EH (cell line): Measurements from ENCODE around the gene HPS1.
A peak's percentile ranks its signal among the peaks of the same experiment; 100 is the strongest.

Source experiments
- DNase-seq: peaks from one replicate; pipeline ENCODE4 v3.0.0-alpha.2; 2015; ENCODE audit warnings: low read depth

The HPS1 gene

DNA sequence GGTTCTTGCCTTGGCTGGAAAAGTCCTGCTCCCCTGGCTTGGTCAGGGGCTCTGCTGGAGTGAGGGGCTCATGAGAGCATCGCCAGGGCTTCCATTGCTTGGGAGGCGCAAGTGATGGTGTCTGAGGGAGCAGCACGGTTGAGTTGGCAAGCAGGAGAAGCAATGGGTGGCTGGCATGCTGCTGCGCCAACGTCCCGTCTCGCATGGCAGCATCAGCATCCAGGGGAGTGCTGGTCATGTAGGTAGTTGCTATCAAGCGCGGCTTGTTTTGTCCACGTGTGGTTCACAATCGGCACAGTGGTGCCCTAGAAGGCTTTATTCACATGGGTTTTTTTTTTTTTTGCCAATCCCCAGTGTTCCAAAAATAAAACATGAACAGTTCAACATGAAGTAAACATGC lies 35.6 kb downstream of the HPS1 start:
- no peak for DNase-seq

DNA sequence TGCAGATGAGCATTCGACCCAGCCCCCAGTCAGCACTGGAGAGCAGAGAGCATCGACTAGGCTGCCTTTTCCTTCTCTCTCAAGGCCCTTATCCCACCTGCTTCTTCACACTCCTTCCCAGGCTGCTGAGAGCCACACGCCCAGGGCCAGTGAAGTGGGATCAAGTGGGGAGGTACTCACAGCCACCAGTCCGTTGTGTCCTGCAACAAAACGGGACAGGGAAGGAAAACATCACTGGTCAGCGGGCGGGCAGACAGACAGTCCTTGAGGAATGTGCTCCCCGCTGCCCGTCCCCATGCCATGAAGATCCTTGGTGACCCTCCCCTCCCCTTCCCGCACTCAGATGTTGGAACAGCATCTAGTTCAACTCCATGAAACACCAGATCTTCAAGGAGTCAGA lies 36.0 kb downstream of the HPS1 start:
- DNase-seq = no peak

DNA sequence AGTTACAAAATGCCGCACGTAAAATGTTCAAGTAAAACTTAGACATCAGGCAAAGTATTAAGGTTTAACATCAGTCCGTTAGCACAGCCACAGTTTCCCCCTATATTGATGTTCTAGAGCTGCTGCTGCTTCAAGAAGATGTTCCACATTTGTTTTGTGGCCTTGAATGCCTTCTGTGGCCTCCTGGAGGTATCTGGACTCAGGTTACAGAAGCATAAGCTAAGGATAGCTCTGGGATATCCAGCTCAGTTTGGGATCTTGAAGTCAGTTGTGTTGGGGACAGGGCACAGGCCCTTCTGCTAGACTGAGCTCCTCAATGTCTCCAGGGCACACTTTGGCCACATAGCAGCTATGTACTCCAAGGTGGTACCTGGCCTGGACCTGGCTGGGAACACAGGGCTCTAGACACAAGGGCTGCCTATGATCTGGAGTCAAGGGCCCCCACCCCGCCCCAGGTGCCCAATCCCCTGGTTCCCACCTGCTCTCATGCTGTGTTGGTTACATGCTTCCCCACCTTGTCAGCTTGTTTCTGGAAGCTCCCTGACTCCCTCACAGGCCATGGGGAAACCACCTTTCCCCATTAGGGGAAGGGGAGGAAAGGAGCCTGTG lies 36.5 kb downstream of the HPS1 start:
- no peak for DNase-seq

DNA sequence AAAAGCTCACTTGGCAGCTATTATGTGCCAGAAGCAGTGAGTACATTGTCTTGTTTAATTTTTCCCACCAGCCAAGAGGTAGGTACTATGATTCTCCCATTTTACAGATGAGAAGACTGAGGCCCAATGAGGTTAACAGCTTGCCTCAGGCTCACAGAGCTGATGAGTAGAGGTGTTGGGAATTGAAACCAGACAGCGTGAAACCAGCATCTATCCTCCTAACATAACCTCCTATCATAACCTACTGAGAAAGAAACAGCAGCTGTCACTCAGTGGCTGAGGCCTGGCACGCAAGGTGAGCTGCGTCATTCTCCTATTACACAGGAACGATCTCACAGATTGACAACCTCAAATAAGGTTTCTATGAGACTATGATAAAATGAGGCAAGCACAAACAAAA lies 37.9 kb downstream of the HPS1 start:
- no peak for DNase-seq

DNA sequence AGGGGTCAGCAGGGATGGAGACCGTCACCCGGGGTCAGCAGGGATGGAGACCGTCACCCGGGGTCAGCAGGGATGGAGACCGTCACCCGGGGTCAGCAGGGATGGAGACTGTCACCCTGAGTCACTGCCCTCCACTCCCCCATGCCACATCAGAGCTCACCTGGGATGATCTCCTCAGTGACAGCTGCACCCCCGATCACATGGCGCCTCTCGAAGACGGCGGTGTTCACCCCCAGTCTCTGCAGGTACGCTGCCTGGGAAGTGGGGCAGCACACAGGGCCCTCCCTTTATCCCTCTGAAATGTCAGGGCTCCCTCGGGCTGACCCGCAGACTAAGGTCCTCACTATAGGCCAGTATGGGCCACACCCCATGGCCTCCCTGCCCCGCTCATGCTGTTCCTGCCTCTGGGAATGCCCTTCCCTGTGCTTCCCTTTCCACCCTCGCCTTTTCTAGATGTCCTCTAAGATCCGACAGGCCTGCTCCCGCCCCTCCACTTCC lies 38.9 kb downstream of the HPS1 start:
- DNase-seq = no peak

DNA sequence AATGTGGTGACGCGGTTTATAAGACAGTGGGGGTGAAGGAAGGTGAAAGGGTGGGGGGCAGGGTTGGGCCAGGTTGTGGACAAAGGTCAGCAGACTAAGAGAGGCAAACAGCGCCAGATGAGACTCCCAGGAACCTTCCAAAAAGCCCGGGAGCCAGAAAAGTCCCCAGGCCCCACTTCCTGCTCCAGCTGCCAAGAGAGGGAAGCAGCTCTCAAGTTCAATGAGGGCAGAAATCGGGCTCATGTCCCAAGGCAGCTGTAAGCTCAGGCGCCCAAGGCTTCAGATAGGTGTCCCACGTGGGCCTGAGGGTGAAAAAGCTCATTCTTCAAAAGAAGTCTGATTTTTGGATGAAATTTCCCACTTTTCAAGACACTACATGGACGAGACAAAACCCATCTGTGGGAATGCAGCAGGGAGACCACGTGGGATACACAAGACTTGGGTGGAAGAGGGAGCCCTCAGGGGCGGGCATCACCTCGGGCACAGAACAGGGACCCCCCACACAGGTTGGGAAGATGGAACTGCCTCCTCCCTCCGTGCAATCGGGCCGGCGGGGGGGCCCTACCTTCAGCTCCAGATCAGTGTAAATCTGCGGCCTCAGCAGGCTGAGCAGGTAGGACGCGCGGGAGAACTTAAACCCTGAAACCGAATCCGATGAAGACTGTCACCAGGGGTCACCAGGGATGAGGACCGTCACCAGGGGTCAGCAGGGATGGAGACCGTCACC lies 39.6 kb downstream of the HPS1 start:
- no peak for DNase-seq

DNA sequence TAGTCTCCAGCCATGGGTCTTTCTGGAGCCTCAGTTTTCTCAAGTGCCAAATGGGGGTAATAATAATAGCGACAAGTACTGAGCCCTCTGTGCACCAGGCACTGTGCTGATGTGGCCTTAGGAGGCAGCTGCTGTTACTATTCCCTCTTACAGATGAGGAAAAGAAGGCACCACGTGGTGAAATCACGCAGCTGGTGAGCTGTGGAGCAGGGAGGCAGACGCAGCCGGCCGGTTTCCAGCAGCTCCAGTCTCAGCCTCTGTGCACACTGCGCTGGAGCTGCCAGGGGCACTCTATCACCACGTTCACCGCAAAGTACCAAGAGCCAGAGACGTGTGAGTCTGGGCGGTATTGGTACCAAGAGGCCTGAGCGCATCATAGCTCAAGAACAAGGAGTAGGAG lies 41.3 kb downstream of the HPS1 start:
- no peak for DNase-seq

DNA sequence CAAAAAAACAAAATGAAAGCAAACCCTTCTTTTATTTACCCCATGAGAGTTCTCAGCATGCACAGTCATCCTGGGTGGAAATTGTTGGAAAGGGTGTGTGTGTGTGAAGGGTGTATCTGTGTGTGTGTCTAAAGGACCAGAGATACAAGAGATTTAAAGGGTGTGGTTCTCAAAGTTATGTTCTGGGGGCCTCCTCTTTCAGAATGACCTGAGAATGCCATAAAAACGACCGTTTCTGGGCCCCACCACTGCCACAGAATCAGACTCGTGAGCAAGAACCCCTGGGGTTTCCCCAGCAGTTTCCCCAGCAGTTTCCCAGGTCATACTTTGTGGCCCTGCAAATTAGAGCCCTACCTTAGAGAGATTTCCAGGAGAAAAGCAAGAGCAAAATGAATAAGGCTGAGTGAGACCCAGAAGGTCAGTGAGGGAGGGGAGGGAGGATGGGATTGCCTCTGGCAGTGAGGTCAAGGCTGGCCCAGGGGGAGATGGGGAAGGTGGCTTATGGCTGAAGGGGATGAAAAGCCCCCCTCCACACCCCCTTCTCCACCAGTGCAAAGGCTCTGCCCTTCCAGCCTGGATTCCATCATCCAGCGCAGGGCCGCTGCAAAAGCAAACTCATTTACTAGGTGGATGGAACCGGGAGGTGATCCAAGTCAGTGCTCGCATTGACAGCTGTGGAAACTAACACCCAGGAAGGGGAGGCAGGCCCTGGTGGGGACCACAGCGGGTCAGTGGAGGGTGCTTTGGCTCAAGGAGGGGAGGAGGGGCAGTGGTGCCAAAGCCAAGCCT lies 42.0 kb downstream of the HPS1 start:
- DNase-seq = peak; percentile 70

DNA sequence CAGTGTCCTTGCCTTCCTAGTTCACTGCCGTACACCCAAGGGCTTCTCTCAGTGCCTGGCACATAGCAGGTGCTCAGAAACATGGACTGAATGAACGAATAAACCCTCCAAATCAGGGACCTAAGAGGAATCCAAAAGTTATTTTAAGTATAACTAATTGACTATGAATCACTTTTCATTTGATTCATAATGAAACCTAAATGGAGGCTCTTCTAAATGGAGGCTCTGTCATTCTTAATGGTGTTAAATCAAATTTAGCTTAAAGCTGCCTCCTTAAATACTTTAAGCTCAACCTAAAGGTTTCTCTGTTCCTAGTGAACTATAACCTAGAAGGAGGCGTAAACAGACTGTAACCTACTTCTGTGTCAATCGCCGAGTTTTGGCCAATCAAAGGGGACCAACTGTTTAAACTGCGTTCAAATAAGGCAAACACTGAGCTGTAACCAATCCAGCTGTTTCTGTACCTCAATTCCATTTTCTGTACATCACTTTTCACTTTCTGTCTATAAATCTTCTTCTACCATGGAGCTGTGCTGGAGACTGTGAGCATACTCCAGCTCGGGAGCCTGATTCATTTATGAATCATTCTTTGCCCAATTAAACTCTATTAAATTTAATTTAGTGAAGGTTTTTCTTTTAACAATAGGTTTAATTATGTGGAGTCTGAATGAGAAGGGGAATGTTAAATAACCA lies 42.8 kb downstream of the HPS1 start:
- DNase-seq = peak; percentile 67

DNA sequence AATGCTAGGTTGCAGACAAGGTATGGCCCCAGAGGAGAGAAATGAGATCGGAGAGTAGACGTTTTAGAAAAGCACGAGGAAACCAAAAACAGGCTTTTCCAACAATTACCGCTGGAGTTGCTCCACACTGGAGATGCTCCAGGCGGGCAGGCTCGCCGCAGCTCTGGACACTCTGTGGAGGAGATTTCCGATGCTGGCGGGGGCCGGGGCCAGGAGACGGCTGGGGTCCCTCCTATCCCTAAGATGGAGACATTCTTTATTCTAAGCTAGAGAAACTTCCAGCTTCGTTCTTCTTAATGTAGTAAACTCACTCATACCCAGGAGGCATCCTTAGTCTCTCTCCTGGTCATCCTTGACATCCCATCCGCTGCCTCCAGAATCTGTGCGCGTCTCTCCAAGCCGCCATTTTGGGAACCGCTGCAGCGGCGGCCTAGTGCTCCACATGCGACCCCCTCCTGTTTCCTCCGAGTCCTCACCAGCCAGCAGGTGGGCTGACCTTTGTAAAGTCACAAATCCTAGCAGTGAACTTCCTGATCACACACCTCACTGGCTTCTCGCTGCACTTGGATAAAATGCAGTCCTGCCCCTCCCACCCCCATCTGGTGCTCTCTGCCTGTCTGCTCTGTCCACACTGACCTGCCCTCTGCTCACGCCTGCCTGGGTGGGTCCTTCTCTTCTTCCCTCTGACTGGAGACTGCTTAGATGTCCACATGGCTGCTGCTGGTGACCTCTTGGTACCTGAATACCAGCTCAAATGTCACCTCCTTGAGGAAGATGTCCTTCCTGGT lies 43.6 kb downstream of the HPS1 start:
- DNase-seq = no peak

DNA sequence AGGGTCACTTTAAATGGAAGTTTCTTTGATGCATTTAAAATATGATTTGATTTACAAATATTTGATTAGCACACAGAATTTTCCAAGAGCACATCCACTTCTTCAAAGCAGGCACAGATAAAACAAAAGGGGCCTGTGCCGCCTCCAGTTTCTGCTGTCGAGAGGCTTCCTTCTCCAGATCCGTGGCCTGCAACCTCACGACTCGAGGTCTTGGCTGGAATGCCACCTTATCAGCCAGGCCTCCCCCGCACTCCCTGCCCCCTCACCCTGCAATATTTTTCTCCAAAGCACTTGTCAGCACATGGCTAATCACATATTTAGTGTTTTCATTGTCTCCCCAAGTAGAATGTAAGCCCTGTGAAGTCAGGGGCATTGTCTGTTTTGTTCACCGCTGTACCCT lies 44.3 kb downstream of the HPS1 start:
- no peak for DNase-seq

DNA sequence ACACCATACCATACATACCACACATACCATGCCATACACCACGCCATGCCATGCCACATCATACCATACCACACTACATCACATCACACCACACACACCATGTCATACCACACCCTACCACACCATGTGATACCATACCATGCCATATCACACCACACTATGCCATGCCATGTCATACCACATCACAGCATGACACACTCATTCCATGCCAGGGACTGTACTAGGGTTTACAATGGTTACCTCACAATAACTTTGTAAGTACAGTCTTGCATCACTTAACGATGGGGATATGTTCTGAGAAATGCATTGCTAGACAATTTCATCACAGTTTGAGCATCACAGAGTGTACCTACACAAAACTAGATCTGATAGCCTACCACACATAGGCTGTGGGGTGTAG lies 46.3 kb downstream of the HPS1 start:
- no peak for DNase-seq

DNA sequence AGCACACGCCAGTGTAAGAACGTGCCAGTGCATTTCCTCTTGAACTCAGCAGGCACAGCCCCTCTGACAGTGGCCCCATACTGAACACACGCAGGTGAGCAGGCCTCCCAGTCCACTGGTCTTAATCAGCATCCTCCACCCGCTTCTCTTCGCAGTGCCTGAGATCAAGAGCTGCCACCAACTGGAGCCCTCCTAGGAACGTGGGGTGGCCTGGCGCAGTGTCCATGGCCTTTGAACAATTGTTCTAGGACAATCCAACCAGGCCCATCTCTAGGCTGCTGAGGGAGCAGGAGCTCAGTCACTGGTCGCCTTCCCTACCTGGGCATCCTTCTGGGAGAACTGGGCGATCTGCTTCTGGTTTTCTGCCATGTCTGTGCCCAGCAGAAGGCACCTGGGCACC lies 47.0 kb downstream of the HPS1 start:
- no peak for DNase-seq

DNA sequence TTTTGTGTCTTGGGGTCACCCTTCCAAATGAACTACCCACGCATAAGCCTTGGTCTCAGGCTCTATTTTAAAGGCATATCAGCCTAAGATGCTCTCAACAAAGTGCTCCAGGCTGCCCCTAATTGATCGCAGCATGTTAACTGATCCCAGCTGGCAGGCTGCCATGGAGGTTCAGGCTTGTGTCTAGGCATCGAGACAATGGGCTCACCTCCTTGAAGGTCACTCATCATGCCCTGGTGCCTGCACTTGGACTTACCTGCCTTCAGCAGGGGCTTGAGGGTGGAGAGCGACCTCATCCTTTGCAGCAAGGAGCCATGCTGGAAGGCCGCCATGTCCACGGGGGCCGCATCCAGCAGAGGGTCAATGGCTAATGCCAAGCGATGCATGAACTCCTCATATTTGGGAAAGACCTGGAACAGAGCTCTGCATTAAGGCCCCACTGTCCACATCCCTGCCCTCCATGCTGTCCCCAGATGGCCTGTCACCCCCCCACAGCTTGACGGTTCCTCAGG lies 49.6 kb downstream of the HPS1 start:
- no peak for DNase-seq

DNA sequence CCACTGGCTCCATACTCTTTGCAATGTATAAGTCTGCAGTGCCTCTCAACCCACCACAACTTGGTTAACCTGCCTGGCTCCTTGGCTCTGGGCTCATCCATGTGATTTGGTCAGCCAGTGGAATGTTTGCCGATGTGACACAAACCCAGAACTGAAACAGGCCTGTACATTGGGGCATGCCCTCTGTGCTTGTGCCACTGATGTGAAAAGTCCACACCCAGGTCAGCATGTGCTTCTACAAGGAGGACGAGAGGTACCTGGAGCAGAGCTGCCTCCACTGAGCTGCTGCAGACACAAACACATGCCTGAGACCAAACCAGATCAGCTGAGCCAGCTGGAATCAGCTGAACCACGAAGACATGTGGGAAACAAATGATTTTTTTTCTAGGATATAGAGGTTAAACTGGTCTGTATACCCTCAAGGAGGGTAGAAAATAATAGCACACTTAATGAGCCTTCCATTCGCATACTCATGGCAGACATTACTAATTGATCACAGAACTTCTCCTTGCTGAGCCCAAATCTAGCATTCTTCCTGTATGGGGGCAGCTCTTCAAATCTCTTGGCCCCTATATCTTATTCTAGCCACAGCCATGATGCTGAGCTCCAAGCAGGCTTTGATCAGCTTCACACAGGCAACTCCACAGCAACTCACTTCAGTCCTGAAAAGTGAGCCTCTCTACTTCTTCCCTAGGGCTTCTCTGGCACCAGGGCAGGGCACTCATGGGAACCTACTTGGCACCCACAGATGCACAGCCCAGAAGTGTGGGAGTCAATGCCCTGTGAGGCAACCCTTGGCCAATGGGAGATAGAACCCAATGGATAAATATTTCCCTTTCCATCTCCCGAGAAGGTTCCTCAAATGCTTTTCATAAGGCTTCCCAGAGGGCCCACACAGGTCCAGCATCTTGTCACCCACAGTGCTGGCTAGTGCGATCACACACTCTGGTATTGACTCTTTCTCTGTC lies 50.4 kb downstream of the HPS1 start:
- DNase-seq = no peak

DNA sequence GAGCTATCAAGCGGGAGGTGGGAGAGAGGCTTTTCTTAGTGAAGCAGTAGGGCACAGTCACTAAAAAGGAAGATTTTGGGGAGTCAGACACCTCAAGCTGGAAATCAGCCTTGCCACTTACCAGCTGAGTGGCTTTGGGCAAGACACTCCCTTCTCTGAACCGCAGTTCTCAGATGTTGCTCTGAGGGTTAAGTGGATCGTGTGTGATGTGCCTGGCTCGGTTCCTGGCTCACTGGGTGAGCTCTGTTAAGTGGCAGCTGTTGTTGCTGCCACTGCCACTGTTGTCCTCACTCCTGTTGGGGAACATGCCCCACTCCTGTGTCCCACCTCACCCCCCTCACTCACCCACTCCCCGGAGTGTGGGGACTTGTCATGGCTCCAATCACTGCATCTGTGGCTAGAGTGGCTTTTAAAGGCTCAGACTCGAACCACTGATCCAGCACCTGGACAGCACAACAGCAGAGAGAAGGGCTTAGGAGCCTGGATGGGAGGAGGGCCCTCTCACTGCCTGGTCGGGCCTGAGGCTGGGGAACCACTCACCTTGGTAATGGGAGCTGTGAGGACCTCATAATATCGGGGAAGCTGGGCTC lies 51.8 kb downstream of the HPS1 start:
- no peak for DNase-seq

DNA sequence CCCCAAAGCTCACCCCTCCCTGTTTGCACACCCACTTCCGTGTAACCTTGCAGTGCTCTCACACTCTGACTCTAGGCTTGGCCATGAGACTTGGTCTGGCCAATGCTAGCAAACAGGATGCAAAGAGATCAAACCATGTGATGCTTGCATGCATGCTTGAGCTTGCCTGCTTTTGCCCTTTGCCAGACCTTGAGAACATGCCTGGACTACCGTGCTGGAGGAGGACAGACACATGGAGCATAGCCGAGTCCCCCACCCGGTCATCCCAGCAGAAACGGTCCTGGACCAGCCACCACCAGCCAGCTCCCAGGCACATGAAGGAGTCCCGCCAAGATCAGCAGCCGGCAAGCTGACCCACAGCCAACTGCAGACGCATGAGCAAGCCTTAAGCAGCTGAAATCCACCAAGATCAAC lies 55.1 kb downstream of the HPS1 start:
- DNase-seq = no peak

DNA sequence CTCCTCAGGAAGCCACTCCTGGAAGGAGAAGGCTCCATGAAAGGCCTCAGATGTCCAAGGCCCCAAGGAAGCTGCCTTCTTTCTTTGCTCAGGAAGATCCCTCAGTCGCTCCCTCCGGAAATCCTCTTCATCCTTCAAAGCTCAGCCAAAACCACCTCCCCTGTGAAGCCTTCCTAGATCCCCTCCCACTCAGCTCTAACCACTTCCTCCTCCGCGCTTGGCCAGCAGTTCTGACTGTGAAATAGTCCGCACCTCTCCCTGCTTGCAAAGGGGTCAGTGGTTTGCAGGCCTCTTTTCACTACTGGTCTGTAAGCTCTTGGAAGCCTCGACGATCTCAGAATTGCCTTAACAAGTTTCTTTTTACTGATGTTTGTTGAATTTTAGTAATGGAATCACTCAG lies 55.7 kb downstream of the HPS1 start:
- no peak for DNase-seq

DNA sequence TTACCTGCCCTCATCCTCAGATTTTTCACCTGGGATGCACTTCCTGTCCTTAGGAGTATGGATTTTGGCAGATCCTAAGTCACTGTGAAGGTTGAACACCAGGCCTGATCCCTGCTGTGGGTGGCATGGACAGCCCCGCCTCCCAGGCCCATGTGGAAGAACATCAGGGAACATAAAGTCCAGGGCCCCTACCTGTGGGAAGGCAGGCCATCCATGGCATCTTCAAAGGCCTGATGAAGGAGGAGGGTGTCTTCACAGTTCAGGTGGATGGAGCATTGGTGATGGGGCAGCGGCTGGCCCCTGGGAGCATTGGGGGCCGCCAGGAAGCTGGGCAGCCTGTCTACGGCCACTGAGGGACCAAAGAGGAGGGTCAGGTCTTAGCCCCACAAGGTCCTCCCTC lies 56.3 kb downstream of the HPS1 start:
- DNase-seq = no peak

DNA sequence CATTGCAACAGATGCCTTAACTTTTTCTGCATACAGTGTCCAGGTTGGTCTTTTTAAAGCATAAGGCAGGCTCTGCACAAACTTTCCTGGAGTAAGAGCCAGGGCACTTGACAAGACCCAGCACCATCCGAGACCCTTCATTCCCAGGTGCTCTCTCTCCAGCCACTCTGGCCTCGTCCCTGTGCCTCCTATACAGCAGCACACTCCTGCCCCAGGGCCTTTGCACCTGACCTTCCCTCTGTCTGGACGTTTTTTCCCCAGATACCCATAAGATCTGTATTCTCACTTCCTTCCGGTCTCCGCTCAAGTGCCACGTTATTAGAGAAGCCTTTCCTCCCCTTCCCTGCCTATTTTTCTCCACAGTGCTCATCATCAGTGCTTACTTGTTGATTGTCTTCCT lies 57.3 kb downstream of the HPS1 start:
- DNase-seq = no peak
